ENCODE results near the gene STK11IP. TPM values are rescaled to one million over a fixed set of nuclear protein-coding genes. Genes with fewer than 3 reads are reported as not detected.

The STK11IP gene
- total RNA-seq, 3 donors from 2014 or later, result 34.6 to 42.0 (median 39.6) TPM

- no peaks in the 10 kb centered on the region for H3K9me3 ChIP-seq
- intact Hi-C loops (cut with DNase I, micrococcal nuclease), result no loop called here
- peak in 1 of 3 donors; percentile 37 for DNase-seq
- H3K4me1 ChIP-seq (ENCODE audit: low read depth), result peaks cover 13% of the 10 kb centered on the region
- H3K36me3 ChIP-seq (ENCODE audit: low read depth), result no peaks in the 10 kb centered on the region
- TF ChIP-seq, protein P1, sequence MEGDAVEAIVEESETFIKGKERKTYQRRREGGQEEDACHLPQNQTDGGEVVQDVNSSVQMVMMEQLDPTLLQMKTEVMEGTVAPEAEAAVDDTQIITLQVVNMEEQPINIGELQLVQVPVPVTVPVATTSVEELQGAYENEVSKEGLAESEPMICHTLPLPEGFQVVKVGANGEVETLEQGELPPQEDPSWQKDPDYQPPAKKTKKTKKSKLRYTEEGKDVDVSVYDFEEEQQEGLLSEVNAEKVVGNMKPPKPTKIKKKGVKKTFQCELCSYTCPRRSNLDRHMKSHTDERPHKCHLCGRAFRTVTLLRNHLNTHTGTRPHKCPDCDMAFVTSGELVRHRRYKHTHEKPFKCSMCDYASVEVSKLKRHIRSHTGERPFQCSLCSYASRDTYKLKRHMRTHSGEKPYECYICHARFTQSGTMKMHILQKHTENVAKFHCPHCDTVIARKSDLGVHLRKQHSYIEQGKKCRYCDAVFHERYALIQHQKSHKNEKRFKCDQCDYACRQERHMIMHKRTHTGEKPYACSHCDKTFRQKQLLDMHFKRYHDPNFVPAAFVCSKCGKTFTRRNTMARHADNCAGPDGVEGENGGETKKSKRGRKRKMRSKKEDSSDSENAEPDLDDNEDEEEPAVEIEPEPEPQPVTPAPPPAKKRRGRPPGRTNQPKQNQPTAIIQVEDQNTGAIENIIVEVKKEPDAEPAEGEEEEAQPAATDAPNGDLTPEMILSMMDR (IDR thresholded peaks at IDR 0.05), result no peak
- no peak for ATAC-seq
- peak overlapping the region; percentile 54 for H3K4me3 ChIP-seq
Measured at GRCh38 chr2:219598308-219599078, 836 bp downstream of the STK11IP start.

DNA sequence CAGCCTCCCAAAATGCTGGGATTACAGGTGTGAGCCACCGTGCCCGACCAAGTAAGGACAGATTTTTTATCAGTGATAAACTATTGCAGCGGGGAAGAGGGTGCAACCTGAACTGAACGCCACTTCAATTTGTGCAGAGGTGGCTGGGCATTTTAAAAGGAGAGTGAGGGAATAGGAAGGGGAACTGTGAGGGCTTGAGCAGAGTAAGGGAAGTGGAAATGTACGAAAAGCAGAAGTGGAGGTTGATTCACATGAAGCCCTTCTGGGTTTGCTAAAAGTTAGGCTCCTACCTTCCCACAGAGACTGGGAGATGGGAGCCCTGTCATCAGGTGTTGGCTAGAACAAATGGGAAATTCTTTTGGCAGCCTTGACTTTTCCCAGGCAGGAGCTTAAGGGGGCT is 6.1 kb downstream of the STK11IP start:
- TF ChIP-seq, protein P1 (IDR thresholded peaks at IDR 0.05), result no peak
- Histone ChIP-seq H3K9me3 (no peaks in the 10 kb centered on the region), H3K4me3 (no peak overlapping the region), H3K4me1 (ENCODE audit: low read depth) (no peaks in the 10 kb centered on the region), H3K36me3 (ENCODE audit: low read depth) (no peaks in the 10 kb centered on the region)
- peak; percentile 22 for ATAC-seq
- intact Hi-C loops (cut with DNase I, micrococcal nuclease), result no loop called here
- no peak for DNase-seq

DNA sequence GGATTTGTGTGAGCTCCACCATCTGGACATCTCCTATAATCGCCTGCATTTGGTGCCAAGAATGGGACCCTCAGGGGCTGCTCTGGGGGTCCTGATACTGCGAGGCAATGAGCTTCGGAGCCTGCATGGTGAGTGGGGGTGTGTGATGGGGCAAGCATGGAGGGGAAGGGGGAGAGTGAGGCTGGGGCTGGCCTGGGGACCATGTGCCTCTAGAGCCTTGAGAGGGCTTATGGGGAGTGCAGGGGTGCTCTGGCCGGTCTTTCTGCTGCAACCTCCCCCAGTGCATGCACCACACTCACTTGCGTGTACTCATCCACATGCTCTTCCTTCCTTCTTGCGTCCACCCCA is 7.9 kb downstream of the STK11IP start:
- ATAC-seq (no peak), DNase-seq (no peak)
- intact Hi-C loops (cut with DNase I, micrococcal nuclease), result no loop called here
- Histone ChIP-seq H3K4me3 (no peak overlapping the region), H3K4me1 (ENCODE audit: low read depth) (no peaks in the 10 kb centered on the region), H3K36me3 (ENCODE audit: low read depth) (no peaks in the 10 kb centered on the region), H3K9me3 (no peaks in the 10 kb centered on the region)
- TF ChIP-seq, protein P1 (IDR thresholded peaks at IDR 0.05), result no peak

DNA sequence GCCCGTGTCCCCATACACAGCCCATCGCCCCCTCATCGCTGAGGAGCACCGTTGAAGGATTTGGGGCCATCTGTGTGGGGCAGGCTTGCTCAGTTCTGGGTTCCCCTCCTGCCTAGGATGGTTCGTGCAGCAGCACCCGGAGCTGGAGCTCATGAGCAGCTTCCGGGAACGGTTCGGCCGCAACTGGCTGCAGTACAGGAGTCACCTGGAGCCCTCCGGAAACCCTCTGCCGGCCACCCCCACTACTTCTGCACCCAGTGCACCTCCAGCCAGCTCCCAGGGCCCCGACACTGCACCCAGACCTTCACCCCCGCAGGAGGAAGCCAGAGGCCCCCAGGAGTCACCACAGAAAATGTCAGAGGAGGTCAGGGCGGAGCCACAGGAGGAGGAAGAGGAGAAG is 10.3 kb downstream of the STK11IP start:
- Histone ChIP-seq H3K36me3 (ENCODE audit: low read depth) (no peaks in the 10 kb centered on the region), H3K4me1 (ENCODE audit: low read depth) (no peaks in the 10 kb centered on the region), H3K9me3 (no peaks in the 10 kb centered on the region), H3K4me3 (no peak overlapping the region)
- ATAC-seq (no peak), DNase-seq (no peak)
- intact Hi-C loops (cut with DNase I, micrococcal nuclease), result no loop called here
- TF ChIP-seq, protein P1 (IDR thresholded peaks at IDR 0.05), result no peak

GRCh38 chr2:219608399-219608964 is 10.8 kb downstream of the STK11IP start:
- no peak for ATAC-seq
- Histone ChIP-seq H3K4me3 (no peak overlapping the region), H3K9me3 (no peaks in the 10 kb centered on the region), H3K4me1 (ENCODE audit: low read depth) (no peaks in the 10 kb centered on the region), H3K36me3 (ENCODE audit: low read depth) (no peaks in the 10 kb centered on the region)
- intact Hi-C loops (cut with DNase I, micrococcal nuclease), result no loop called here
- TF ChIP-seq, protein P1 (IDR thresholded peaks at IDR 0.05), result no peak
- no peak for DNase-seq
